GM12891 (cell line): ENCODE data around the gene STARD8.

ENCODE experiments used
- POLR2A ChIP-seq: IDR thresholded peaks from 2 replicates; pipeline ENCODE4 v1.6.1; 2011; ENCODE audit warnings: low read depth, low read length, control low read depth
- POLR2AphosphoS5 ChIP-seq: IDR thresholded peaks from 2 replicates; pipeline ENCODE4 v1.6.1; 2011; ENCODE audit warnings: low read depth, low read length, control low read depth
- TAF1 ChIP-seq: IDR thresholded peaks from 2 replicates; pipeline ENCODE4 v1.6.1; 2011; ENCODE audit warnings: low read depth, low read length, control low read depth

DNA sequence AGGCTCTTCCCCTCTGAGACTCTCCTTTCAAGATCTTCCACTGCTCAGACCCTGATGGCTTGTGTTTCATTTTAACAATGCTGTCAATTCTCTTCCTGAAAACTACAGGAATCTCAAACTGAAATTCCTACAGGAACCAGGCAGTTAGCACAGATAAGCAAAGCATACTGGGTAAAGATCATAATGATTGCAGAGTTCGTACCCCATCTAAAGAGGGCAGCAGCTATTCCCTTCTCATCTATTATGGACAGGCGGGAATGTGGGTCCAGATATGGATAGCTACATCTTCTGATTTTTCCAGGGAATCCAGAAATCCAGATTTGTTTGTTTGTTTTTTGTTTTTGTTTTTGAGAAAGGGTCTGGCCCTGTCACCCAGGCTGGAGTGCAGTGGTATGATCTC, 83.8 kb downstream of the STARD8 start:
- TF ChIP-seq POLR2AphosphoS5 (no peak), POLR2A (no peak), TAF1 (no peak)
